Frontal cortex (tissue), 4 donors: ENCODE results near the gene ARHGAP22. TPM values are rescaled to one million over a fixed set of nuclear protein-coding genes. Genes with fewer than 3 reads are reported as not detected.
A peak's percentile ranks its signal among the peaks of the same experiment; 100 is the strongest.

ENCODE experiments used
- DNase-seq, 2 donors: peaks; one replicate each; pipeline ENCODE4 v3.0.0; 2012; ENCODE audit warnings: low spot score in 2 of 2
- FAIRE-seq: peaks from 2 replicates; lab custom pipeline; 2012; peaks lifted over from hg19 to GRCh38; lab: Jason Lieb, UNC
- total RNA-seq: library from RNA; depleted of rRNA; stranded (reverse); fragments of >200 nt; gene quantifications from one replicate; pipeline ENCODE4 v1.2.3, GENCODE V29; 2014
- donor health status: control.
- donor health status: control.
- donor health status: control.

The ARHGAP22 gene
- total RNA-seq, 1 donor from 2014 or later: 1.6 TPM

DNA sequence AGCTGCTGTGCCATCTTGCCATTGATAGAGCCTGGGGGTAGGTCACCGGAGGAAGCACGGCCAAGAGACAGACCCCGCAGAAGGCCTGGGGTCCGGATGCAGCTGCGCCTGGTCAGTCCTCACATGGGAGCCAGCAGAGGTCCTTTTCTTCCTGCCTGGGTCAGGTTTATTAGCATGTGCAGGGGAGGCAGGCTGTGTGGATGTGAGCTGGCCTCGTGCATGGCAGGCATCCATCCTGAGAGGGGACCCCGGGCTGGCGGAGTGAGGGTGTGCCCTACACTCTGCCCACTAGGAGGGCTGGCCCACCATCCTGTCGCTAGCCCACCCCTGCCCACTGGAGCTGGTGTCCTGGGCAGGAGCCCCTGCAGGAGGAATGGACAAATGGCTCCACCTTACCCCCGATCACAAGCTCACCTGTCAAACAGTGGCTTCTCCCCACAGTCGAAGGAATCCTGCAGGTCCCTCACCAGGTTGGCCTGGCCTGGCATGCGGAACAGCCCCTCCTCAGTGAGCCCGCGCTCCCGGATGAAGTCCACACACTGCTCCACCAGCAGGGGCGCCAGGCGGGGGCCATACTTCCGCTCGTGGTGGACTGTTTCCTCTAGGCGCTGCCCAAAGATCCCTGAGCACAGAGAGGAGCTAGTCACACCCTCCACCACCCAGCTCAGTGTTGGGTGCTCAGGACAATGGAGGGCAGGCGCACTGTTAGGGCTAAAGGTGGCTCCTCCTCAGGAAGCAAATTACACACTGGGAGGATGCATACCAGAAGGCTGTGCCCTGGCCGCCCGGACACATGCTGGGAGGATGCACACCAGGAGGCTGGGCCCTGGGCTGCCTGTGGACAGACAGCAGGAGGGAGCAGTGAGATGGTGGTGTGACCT is 145.4 kb downstream of the ARHGAP22 start:
- DNase-seq: no peak
- FAIRE-seq: no peak

DNA sequence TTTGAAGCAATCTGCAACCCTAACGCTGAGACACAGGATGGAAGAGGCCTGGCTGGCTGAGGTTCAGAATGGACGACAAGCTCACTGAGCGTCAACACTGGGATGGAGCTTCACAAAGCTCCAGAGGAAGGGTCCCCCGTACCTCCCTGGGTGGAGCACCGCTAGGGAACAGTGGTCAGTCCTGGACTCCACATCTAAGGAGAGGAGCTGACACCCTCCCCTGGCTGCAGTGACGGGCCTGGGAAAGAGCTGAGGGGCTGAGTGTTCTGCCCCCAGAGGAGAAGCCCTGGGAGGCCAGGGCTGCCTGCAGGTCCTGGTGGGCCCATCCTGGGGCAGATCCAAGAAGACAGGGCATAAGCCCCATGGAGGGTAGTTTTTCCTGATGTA is 146.2 kb downstream of the ARHGAP22 start:
- FAIRE-seq (no peak), DNase-seq (no peak)

DNA sequence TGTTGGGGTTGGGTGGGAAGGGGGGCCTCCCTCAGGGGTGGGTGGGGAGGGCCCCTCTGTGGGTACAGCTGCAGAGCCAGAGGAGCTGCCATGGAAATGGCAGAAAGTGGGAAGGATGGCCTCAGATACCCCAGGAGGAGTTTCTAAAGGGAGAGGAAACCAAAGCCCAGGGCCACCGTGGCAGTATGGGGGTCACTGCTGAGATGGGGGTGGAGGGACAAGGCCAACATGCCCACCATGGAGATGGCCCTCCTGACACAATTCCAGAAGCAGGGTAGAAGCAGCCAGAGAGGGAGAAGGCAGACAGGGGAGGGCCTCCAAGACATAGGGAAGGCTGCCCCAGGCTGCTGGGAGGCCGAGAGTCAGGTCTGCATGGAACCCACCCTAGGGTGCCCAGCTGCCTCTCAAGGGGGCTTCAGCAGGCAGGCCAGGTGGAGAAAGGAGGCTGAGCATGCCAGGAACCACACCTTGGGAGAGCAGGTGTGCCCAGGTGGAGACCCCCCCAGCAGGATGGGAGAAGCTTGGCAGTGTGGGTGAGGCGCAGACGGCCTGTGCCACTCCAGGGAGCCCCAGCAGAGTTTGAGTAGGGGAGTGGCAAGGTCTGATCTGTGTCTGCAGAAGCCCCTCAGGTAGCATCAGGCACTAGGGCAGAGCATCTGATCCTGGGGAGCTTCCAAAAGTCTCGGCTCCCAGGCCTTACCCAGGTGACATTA is 146.8 kb downstream of the ARHGAP22 start:
- no peak for DNase-seq
- FAIRE-seq: no peak

DNA sequence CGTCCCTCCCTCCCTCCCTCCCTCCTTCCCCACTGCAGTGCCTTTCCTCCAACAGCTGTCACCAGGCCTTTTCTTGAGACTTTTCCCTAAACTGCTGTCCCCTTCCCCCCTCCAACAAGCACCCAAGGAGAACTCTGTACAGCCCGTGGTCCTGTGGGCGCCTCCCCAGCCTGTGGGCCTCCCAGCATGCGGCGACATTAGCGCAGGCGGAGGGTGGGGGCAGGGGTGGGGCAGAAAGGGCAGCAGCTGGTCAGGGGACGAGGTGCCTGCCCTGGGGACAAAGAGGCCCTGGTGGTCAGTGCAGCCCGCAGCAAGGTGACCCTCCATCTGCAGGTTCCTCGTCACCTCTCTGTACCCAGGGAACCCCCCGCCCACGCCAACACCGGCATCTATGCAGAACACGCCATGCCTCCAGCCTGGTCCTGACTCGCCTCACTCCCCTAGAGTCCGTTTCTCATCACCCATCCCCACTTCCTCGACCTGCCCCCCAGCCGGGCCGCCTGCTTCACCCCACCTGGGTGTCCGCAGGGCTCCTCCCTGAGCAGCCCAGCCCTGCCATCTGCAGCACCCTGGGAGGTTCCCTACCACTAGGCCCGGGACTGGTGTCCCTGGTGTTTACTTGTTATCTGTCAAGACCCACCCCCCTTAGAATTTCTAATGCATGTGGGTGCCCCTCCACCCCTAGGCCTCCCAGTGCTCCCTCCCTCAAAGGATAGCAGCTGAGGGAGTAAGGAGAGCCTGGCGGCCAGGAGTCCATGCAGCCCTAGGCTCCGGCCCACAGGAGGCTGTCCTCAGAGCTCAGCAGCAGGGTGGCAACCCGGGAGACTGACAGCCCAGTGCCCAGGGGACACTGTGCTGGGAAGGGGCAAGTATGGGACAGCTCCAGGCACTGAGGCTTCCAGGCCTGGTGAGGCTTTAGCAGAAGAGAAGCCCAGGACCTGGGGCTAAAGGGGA is 147.8 kb downstream of the ARHGAP22 start:
- no peak for FAIRE-seq
- no peak for DNase-seq

DNA sequence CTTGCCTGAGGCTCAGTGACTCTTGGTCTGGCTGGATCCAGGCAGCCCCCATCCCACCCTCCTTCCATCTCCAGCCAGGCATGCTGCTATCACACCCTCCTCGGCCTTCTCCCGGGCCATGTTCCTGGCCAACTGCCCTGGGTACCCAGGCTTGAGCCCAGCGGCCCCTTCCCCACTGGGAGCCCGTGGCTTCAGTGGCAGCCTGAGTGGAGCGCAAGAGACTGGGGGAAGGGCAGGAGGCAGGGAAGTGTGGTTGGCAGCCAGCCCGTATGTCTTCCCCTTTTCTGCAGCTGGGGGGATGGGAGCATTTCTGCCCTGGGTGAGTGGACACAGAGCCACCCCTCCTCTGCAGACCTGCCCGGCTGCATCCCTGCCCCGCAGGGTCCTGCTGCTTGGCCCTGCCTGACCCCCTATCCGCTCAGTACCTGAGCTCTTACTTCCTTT is 148.5 kb downstream of the ARHGAP22 start:
- DNase-seq: peak; percentile 72 to 76
- FAIRE-seq: no peak

DNA sequence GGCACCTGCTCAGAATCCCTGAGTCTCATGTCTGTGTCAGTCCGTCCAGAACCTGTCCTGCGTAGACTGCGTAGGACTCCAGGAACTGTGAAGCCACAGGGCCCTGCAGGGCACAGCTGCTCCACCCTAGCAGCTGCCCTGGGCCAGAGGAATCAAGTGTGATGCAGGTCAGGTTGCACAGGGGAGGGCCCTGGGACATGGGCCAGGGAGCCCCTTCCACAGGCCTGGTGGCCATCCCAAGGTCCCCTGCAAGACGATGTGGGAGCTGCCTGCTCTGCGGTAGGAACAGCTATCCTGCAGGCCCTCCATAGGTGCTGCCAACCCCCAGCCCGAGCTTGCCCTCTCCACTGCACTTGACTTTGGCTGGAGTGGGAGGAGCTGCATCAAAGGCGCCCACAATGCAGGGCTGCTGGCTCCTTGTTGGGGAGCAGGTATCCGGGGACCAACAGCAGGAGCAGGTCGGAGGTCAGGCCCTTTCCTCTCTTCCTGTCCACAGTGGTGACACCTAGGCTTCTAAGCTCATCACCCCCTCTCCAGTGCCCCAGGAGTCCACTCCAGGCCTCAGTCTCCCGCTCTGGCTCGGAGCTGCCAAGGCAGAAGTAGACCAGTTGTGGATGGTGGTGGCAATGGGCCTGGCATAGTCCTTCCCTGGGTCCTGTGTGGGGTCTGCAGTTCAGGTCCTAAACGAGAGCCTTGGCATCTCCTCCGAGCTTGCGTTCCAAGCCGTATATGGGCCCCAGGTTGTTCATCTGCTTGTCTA is 149.3 kb downstream of the ARHGAP22 start:
- no peak for DNase-seq
- FAIRE-seq: no peak

DNA sequence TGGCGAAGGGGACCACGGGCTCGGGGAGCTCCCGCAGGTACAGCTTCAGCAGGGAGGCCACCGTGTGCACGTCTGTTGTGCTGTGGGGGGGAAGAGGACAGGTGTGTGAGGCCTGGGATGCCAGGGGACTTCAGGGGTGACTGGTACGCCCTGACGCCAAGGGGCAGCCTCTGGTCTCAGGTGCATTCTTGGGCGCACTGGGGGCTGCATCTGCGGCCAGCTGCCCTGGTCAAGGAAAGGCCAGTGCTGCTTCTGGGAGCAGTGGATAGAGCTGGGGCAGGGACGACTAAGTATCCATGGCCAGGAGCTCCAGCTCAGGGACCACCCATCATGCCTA is 149.8 kb downstream of the ARHGAP22 start:
- DNase-seq: no peak
- no peak for FAIRE-seq

DNA sequence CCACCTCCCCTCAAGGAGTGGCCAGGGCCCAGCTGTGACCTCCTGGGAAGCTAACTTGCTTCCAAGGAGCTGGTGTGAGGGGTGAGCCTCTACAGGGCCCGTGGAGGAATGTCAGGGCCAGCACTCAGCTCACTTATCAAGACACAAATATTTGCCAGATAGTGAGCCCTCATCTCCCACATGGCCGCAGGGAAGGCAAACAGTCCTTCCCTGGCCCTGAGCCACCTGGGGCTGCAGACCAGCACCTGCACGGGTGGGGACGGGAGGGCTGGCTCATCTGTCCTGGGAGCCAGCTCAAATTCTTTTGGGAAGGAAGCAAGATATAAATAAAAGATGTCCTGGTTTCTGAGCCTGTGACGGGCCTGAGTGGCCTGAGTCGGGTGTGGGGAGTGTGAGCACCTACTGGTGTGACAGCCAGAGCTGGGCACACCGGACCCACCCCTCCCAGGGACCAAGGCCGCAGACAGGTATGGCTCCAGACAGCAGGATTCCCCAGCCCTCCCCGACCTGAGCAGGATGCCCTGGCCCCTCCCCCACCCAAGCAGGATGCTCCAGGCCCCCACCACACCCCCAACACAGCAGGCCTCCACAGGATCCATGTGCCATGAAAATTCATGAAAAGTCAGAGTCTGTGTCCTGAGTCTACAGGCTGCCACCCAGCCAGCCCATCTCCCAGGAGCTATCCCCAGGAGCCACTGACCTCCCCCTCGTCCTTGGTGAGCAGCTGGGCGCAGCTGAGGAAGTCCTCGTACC is 150.4 kb downstream of the ARHGAP22 start:
- DNase-seq (no peak), FAIRE-seq (no peak)

DNA sequence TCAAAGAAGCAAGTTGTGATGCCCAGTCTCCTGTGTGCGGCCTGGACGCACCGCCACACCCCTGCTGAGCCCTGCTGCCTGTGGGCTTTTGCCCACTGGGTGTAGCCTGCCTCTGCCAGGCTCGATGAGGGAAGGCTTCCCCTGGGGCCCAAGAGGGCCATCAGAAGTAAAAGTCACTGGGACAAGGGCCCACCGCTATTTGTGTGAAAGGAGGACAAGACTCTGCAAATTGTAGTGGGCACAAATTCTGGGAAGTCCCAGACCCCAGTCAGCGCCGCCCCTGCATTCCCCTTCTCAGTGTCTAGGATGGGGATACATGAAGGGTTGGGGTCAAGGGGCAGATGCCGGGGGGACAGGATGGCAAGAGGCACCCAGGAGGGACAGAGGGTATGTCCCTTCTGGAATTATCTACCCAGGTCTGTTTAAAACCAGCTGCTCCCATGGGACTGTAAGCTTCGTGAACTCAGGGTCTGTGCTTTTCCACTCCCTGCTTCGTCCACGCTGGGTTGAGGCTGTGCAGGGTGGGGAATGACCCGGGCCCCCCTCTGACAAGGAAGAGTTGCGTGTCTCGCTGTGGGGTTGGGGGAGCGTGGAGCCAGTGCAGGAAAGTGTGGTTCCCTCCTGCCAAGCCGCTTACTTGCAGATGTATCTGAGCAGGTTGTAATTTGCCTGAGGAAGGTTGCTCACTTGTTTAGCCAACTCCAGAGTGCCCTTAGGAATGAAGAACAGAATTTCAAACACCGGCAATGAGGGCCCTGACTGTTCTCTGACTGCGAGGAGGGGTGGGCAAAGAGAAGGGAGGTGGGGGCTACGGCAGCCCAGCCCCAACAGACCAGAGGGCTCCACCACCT is 151.2 kb downstream of the ARHGAP22 start:
- FAIRE-seq (no peak), DNase-seq (no peak)

DNA sequence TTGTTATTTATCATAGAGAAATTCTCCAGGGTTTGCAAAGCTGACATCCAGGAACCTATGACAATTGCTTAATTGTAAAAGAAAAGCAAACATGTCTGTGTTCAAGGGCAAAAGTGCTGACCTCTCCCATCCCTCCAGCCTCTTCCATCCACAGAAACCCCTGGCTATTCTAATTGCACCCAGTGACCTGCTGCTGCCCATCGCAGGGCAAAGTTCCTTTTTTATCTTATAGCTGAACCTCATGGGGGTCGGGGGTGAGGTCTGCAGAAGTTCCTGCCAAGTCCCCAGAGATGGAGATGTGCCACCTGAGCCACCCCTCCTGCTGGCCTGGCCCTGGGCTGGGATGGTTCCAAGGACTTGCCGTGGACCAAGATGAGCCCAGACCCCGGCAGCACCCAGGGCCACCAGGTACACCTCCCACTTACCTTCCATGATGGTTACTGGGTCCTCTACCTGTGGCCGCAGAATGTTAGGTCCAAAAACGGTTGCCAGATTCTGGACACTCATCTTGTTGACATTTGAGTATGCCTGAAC is 151.9 kb downstream of the ARHGAP22 start:
- peak in 1 of 2 donors; percentile 8 for DNase-seq
- FAIRE-seq: no peak

DNA sequence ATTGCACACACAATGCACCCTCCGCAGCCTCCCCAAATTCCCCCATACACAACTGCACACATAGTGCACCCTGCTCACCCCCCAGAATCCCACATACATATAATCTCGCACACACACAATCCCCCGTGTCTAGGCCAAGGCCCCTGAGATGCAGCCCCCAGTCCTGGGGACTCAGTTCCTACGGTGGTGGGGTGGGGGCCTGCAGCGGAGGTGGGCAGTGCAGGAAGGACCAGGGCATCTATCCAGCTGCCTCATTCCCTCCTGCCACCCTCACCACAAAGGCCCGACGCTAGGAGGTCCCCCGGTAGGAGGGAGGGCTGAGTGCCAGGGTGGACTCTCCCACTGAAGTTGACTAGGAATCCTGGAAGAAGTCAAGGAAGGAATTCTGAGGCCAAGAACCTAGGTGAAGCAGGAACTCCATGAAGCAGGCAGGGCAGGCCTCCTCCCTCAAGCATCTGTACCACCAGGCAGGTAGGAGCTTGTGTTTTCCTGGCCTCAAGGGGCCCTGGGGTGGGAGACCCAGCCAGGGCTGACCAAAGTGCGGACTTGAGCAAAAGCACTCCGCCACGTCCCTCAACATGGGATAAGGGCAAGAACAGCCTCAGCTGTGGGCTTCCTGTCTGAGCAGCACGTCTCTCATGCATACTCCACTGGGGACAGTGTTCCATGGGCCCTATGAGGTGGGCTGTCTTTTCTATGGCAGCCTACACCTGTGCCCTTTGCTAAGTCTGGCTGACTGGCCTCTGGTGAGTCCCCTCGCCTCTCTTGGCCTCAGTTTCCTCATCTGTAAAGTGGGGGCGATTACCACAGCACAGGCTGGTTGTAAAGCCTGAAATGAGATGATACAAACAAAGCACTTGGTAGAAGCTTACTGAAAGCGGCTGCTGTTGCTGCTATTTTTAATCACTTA is 152.6 kb downstream of the ARHGAP22 start:
- peak in 1 of 2 donors; percentile 8 for DNase-seq

DNA sequence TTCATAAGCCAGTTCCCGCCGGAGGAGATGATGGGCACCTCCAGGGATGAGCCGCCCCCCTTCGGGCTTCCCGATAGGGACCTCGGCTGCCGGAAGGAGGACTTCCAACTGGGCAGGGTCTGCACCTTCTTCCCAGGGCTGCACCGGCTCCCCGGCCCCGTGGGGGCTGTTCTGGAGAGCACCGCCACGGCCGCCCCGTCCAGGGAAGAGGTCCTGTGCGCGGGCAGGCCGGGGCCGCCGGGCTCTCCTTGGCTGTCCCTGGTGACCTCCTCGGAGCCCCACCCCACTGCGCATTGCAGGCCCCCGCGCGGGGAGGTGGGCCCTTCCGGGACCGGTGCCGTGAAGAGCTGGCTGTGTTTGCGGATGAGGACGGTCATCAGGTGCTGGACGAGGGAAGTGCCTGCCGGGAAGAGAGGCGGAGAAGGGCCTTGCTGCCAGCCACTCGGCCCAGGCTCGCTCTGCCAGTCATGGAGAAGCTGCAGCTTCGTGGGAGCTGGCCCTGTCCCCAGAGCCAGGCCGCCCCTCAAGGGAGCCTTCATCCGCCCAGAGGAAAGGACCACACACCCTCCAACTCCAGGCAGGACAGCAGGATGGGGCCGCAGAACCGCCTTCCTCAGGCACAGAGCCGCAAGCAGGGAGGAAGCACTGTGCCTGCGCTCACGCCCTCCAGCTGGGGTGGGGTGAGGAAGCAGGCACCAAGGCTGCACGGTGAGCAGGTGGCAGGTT is 154.0 kb downstream of the ARHGAP22 start:
- FAIRE-seq: no peak
- DNase-seq: peak in 1 of 2 donors; percentile 16

More for the DNA sequence above, 152.6 kb downstream of the ARHGAP22 start:
- no peak for FAIRE-seq

DNA sequence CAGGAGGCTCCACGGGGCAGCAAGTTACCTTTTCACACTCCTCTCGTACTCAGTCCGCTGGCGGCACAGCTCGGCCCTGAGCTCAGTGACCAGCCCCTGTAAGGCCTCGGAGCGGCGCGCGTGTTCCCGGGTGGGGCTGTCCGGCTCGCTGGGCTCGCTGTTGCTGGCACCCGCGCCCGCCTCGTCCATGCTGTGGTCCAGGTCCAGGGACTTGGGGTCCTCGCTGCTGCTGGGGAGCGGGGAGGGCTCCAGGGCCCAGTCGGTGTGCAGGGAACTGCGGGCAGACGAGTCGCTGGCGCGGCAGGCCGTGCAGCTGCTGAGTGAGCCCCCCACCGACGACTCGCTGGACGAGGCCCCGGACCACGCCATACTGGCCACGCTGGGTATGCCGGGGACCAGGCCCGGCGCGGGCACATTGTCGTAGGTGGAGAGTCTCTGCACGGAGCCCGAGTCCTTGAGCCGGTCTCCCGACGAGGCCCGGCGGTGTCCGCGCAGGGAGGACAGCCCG is 154.6 kb downstream of the ARHGAP22 start:
- FAIRE-seq: no peak
- DNase-seq: peak in 1 of 2 donors; percentile 33

DNA sequence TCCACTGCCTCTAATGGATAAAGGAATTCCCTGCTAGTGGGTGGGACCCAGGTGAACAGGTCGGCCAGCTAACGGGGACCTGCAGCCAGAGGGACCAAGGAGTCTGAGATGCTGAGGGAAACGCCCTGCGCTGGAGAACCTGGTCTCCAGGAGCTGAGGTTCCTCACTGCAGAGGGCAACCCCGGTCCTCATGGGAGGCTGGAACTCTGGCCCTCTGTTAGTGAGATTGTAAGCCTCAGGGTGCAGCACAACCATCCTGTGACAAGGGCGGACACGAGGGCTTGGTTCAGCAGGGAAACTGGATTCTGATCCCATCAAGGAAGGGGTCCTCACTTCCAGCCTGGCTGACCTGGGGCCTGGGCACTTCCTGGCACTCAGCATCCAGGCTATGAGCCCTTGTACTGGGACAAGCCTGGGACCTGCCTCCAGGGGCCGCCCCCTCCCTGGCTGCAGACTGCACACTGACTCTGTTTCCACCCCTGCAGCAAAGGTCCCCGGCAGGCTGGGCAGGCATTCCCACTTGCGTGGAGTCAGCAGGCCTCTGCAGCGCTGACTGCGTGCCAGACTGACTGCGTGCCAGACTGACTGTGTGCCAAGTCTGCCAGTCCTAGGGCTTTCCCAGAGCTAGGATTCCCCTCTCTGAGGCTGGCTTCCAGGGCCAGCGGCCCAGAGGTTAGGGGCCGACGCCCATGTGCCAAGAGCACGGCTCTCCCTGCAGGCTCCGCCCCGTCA is 155.2 kb downstream of the ARHGAP22 start:
- FAIRE-seq: no peak
- DNase-seq: peak; percentile 75

DNA sequence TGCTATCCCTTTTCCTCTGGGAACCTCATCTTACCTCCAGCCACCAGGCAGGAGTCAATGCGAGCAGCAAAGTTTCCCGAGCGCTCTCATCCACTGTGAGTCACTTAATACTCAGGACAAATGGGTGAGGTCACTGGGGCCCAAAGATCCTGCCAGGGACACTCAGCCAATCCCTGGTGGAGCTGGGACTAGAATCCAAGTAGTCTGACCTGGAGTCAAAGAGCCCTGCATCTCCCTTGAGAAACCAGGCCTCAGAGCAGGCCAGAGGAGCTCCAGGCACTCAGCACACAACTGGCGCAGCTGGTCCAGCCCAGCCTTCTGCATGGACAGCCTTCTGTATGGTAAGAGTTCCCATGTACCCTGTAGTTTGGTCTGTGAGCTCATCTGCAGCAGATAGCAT is 156.1 kb downstream of the ARHGAP22 start:
- FAIRE-seq (no peak), DNase-seq (peak in 1 of 2 donors; percentile 7)
